WTC11 (cell line): ENCODE results near the gene SNTB2. TPM values are rescaled to one million over a fixed set of nuclear protein-coding genes. Genes with fewer than 3 reads are reported as not detected.

Source experiments
- ATAC-seq: fragments of 200-7000 bp; cut with Tn5 transposase; 2 replicates; pipeline ENCODE4 v1.10.0; 2021; ENCODE audit warnings: mild to moderate bottlenecking, moderate library complexity
- CTCF ChIA-PET: fragments of 300-600 bp; sonication (Branson Sonifier 250); formaldehyde crosslinking; loops from one replicate; lab custom pipeline; 2021; ENCODE audit warnings: antibody characterized with exemption; lab: Charles Lee
- POLR2A ChIA-PET: fragments of 350-600 bp; sonication (Branson Sonifier 250); formaldehyde crosslinking; loops from one replicate; lab custom pipeline; 2021; ENCODE audit warnings: antibody characterized with exemption; lab: Charles Lee
- DNase-seq: peaks from one replicate; pipeline ENCODE4 v3.0.0; 2021; ENCODE audit warnings: low spot score
- H3K27ac Mint-ChIP-seq: 2 replicates; pipeline ENCODE4 v1.8.0; 2021; ENCODE audit warnings: mixed read lengths
- H3K27me3 Mint-ChIP-seq: 2 replicates; pipeline ENCODE4 v1.8.0; 2021; ENCODE audit warnings: low read depth, mild to moderate bottlenecking, moderate library complexity, mixed read lengths
- H3K36me3 Mint-ChIP-seq: 2 replicates; pipeline ENCODE4 v1.8.0; 2021; ENCODE audit warnings: mixed read lengths
- H3K4me1 Mint-ChIP-seq: 2 replicates; pipeline ENCODE4 v1.8.0; 2022; ENCODE audit warnings: mixed read lengths
- H3K4me3 Mint-ChIP-seq: 2 replicates; pipeline ENCODE4 v1.8.0; 2021; ENCODE audit warnings: mild to moderate bottlenecking, moderate library complexity, mixed read lengths
- H3K9me3 Mint-ChIP-seq: 2 replicates; pipeline ENCODE4 v1.8.0; 2021; ENCODE audit warnings: mixed read lengths
- ATF1 ChIP-seq: sonication (generic); formaldehyde crosslinking; IDR thresholded peaks from 2 replicates; pipeline ENCODE4 v1.8.1; 2023; ENCODE audit warnings: mild to moderate bottlenecking, moderate library complexity, missing genetic modification reagents
- ELF4 ChIP-seq: sonication (generic); formaldehyde crosslinking; IDR thresholded peaks from 2 replicates; pipeline ENCODE4 v1.8.1; 2022; ENCODE audit warnings: low read depth, mild to moderate bottlenecking, moderate library complexity, missing genetic modification reagents
- FOXP1 ChIP-seq: sonication (generic); formaldehyde crosslinking; IDR thresholded peaks from 2 replicates; pipeline ENCODE4 v1.8.0; 2022; ENCODE audit warnings: missing genetic modification reagents, mild to moderate bottlenecking, moderate library complexity, borderline replicate concordance
- GRHL2 ChIP-seq: fragments of 250-450 bp; sonication (Bioruptor Pico); IDR thresholded peaks from 2 replicates; pipeline ENCODE4 v1.8.0; 2022; ENCODE audit warnings: mild to moderate bottlenecking, moderate library complexity; ENCODE audit not compliant: insufficient replicate concordance, severe bottlenecking
- IRF2 ChIP-seq: sonication (generic); formaldehyde crosslinking; IDR thresholded peaks from 2 replicates; pipeline ENCODE4 v1.8.0; 2022; ENCODE audit warnings: low read depth, missing genetic modification reagents, borderline replicate concordance
- NR2C2 ChIP-seq: sonication (generic); formaldehyde crosslinking; IDR thresholded peaks from 2 replicates; pipeline ENCODE4 v1.8.0; 2022; ENCODE audit warnings: mild to moderate bottlenecking, missing genetic modification reagents
- TCF7 ChIP-seq: sonication (generic); formaldehyde crosslinking; IDR thresholded peaks from 2 replicates; pipeline ENCODE4 v1.8.0; 2022; ENCODE audit warnings: mild to moderate bottlenecking, low read depth, missing genetic modification reagents, moderate library complexity
- ZNF138 ChIP-seq: sonication (generic); formaldehyde crosslinking; conservative IDR thresholded peaks from 2 replicates; pipeline ENCODE4 v1.8.1; 2022; ENCODE audit warnings: mild to moderate bottlenecking, moderate library complexity, missing genetic modification reagents
- total RNA-seq: library from RNA; stranded (reverse); gene quantifications from 3 replicates; pipeline ENCODE4 v1.2.3, GENCODE V29; 2021
- TF ChIP-seq, protein P1 (sequence below): sonication (generic); formaldehyde crosslinking; IDR thresholded peaks from 2 replicates; pipeline ENCODE4 v1.8.1; 2023; ENCODE audit warnings: mild to moderate bottlenecking, missing genetic modification reagents, moderate library complexity
- TF ChIP-seq, protein P2 (sequence below): sonication (generic); formaldehyde crosslinking; IDR thresholded peaks from 2 replicates; pipeline ENCODE4 v1.8.0; 2022; ENCODE audit warnings: mild to moderate bottlenecking, missing genetic modification reagents
- TF ChIP-seq, protein P3 (sequence below): sonication (generic); formaldehyde crosslinking; IDR thresholded peaks from 2 replicates; pipeline ENCODE4 v1.8.1; 2023; ENCODE audit warnings: mild to moderate bottlenecking, missing genetic modification reagents
- TF ChIP-seq, protein P4 (sequence below): sonication (generic); formaldehyde crosslinking; IDR thresholded peaks from 2 replicates; pipeline ENCODE4 v1.8.1; 2023; ENCODE audit warnings: mild to moderate bottlenecking, missing genetic modification reagents
- TF ChIP-seq, protein P5 (sequence below): sonication (generic); formaldehyde crosslinking; IDR thresholded peaks from 2 replicates; pipeline ENCODE4 v1.8.1; 2023; ENCODE audit warnings: mild to moderate bottlenecking, moderate library complexity, missing genetic modification reagents
- TF ChIP-seq, protein P6 (sequence below): sonication (generic); formaldehyde crosslinking; IDR thresholded peaks from 2 replicates; pipeline ENCODE4 v1.8.1; 2022; ENCODE audit warnings: low read depth, missing genetic modification reagents, borderline replicate concordance
- TF ChIP-seq, protein P7 (sequence below): sonication (generic); formaldehyde crosslinking; IDR thresholded peaks from 2 replicates; pipeline ENCODE4 v1.8.0; 2022; ENCODE audit warnings: missing genetic modification reagents
- TF ChIP-seq, protein P8 (sequence below): sonication (generic); formaldehyde crosslinking; conservative IDR thresholded peaks from 2 replicates; pipeline ENCODE4 v1.8.1; 2023; ENCODE audit warnings: mild to moderate bottlenecking, low read depth, missing genetic modification reagents, moderate library complexity
- TF ChIP-seq, protein P9 (sequence below): sonication (generic); formaldehyde crosslinking; IDR thresholded peaks from 2 replicates; pipeline ENCODE4 v1.8.0; 2023; ENCODE audit warnings: missing genetic modification reagents

Gene SNTB2
- total RNA-seq, 1 experiment from 2014 or later, result 23.7 TPM

DNA sequence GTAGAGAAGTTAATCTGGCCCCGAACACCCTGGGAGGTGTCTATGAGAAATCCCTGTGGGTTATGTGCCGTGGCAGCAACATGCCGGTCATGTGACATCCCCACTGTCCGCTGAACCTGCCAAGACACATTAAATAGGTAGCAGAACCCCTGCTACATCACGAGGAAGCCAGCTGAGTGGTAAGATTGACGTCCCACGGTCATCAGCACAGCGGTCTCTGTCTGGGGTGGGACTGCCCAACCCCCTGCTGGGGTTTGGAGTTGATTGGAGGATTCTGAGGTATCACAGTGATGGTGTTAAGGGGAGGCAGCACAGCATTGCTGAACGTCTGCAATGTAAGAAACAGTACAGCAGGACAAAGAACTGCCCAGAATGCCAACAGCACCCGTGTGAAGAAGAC, 162.6 kb downstream of the SNTB2 start:
- DNase-seq (no peak), ATAC-seq (no peak)
- ChIA-PET POLR2A (no interaction called here), CTCF (interaction anchor here (0.5 kb wide), 1 partner anchor 428 kb away, joined by 4 read pairs; no protein-coding TSS in a partner anchor)
- Mint-ChIP-seq H3K36me3 (no peaks in the 10 kb centered on the region), H3K27me3 (no peaks in the 10 kb centered on the region), H3K4me3 (no peak overlapping the region), H3K27ac (no peak overlapping the region), H3K9me3 (no peaks in the 10 kb centered on the region), H3K4me1 (no peaks in the 10 kb centered on the region)
- TF ChIP-seq, protein P1, sequence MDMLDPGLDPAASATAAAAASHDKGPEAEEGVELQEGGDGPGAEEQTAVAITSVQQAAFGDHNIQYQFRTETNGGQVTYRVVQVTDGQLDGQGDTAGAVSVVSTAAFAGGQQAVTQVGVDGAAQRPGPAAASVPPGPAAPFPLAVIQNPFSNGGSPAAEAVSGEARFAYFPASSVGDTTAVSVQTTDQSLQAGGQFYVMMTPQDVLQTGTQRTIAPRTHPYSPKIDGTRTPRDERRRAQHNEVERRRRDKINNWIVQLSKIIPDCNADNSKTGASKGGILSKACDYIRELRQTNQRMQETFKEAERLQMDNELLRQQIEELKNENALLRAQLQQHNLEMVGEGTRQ (CRISPR knock-in tag), result peak; percentile 16; the same call in 1 of the 2 replicates
- TF ChIP-seq IRF2, result no peak

DNA sequence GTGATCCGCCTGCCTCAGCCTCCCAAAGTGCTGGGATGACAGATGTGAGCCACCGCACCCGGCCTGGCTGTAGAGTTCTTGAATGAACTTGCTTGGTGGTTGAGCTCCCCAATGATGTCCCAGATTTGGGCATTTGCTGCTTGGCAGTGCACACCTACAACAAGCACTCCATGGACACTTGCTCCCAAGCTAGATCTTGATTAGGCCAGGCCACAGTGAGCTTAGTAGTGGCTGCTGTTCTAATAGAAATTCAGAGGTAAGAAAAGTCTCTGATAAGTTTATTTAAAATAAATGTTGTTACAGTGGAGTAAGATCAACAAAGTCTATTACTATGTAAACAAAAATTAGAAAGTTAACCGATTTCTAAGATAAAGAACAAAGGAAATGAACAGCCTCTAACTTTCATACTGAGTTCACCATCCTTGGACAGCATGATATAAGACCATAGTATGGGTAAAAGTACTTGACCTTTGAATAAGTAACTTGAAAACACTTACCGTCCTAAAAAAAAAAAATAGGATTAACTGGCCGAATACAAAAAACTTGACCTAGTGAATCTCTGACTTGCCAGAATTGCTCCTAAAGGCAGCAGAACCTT, 163.7 kb downstream of the SNTB2 start:
- no peak overlapping the region for H3K27ac Mint-ChIP-seq
- CTCF ChIA-PET, result no interaction called here
- no peaks in the 10 kb centered on the region for H3K27me3 Mint-ChIP-seq
- no peak overlapping the region for H3K4me3 Mint-ChIP-seq
- ATAC-seq, result no peak
- no peaks in the 10 kb centered on the region for H3K4me1 Mint-ChIP-seq
- no peak for DNase-seq
- no peaks in the 10 kb centered on the region for H3K9me3 Mint-ChIP-seq
- POLR2A ChIA-PET, result no interaction called here
- no peak for TF ChIP-seq NR2C2 (CRISPR knock-in tag)
- TF ChIP-seq, protein P2, sequence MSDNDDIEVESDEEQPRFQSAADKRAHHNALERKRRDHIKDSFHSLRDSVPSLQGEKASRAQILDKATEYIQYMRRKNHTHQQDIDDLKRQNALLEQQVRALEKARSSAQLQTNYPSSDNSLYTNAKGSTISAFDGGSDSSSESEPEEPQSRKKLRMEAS (CRISPR knock-in tag), result no peak
- TF ChIP-seq, protein P3, sequence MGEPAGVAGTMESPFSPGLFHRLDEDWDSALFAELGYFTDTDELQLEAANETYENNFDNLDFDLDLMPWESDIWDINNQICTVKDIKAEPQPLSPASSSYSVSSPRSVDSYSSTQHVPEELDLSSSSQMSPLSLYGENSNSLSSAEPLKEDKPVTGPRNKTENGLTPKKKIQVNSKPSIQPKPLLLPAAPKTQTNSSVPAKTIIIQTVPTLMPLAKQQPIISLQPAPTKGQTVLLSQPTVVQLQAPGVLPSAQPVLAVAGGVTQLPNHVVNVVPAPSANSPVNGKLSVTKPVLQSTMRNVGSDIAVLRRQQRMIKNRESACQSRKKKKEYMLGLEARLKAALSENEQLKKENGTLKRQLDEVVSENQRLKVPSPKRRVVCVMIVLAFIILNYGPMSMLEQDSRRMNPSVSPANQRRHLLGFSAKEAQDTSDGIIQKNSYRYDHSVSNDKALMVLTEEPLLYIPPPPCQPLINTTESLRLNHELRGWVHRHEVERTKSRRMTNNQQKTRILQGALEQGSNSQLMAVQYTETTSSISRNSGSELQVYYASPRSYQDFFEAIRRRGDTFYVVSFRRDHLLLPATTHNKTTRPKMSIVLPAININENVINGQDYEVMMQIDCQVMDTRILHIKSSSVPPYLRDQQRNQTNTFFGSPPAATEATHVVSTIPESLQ, result no peak
- TF ChIP-seq, protein P4, sequence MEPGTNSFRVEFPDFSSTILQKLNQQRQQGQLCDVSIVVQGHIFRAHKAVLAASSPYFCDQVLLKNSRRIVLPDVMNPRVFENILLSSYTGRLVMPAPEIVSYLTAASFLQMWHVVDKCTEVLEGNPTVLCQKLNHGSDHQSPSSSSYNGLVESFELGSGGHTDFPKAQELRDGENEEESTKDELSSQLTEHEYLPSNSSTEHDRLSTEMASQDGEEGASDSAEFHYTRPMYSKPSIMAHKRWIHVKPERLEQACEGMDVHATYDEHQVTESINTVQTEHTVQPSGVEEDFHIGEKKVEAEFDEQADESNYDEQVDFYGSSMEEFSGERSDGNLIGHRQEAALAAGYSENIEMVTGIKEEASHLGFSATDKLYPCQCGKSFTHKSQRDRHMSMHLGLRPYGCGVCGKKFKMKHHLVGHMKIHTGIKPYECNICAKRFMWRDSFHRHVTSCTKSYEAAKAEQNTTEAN (CRISPR knock-in tag), result no peak
- TF ChIP-seq, protein P5, sequence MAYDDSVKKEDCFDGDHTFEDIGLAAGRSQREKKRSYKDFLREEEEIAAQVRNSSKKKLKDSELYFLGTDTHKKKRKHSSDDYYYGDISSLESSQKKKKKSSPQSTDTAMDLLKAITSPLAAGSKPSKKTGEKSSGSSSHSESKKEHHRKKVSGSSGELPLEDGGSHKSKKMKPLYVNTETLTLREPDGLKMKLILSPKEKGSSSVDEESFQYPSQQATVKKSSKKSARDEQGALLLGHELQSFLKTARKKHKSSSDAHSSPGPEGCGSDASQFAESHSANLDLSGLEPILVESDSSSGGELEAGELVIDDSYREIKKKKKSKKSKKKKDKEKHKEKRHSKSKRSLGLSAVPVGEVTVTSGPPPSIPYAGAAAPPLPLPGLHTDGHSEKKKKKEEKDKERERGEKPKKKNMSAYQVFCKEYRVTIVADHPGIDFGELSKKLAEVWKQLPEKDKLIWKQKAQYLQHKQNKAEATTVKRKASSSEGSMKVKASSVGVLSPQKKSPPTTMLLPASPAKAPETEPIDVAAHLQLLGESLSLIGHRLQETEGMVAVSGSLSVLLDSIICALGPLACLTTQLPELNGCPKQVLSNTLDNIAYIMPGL (CRISPR knock-in tag), result no peak
- TF ChIP-seq ZNF138 (CRISPR knock-in tag), result no peak
- TF ChIP-seq, protein P6, sequence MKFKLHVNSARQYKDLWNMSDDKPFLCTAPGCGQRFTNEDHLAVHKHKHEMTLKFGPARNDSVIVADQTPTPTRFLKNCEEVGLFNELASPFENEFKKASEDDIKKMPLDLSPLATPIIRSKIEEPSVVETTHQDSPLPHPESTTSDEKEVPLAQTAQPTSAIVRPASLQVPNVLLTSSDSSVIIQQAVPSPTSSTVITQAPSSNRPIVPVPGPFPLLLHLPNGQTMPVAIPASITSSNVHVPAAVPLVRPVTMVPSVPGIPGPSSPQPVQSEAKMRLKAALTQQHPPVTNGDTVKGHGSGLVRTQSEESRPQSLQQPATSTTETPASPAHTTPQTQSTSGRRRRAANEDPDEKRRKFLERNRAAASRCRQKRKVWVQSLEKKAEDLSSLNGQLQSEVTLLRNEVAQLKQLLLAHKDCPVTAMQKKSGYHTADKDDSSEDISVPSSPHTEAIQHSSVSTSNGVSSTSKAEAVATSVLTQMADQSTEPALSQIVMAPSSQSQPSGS (CRISPR knock-in tag), result no peak
- TF ChIP-seq ATF1 (CRISPR knock-in tag), result no peak
- no peak for TF ChIP-seq FOXP1 (CRISPR knock-in tag)
- TF ChIP-seq, protein P7, sequence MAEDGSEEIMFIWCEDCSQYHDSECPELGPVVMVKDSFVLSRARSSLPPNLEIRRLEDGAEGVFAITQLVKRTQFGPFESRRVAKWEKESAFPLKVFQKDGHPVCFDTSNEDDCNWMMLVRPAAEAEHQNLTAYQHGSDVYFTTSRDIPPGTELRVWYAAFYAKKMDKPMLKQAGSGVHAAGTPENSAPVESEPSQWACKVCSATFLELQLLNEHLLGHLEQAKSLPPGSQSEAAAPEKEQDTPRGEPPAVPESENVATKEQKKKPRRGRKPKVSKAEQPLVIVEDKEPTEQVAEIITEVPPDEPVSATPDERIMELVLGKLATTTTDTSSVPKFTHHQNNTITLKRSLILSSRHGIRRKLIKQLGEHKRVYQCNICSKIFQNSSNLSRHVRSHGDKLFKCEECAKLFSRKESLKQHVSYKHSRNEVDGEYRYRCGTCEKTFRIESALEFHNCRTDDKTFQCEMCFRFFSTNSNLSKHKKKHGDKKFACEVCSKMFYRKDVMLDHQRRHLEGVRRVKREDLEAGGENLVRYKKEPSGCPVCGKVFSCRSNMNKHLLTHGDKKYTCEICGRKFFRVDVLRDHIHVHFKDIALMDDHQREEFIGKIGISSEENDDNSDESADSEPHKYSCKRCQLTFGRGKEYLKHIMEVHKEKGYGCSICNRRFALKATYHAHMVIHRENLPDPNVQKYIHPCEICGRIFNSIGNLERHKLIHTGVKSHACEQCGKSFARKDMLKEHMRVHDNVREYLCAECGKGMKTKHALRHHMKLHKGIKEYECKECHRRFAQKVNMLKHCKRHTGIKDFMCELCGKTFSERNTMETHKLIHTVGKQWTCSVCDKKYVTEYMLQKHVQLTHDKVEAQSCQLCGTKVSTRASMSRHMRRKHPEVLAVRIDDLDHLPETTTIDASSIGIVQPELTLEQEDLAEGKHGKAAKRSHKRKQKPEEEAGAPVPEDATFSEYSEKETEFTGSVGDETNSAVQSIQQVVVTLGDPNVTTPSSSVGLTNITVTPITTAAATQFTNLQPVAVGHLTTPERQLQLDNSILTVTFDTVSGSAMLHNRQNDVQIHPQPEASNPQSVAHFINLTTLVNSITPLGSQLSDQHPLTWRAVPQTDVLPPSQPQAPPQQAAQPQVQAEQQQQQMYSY (CRISPR knock-in tag), result no peak
- TF ChIP-seq, protein P8, sequence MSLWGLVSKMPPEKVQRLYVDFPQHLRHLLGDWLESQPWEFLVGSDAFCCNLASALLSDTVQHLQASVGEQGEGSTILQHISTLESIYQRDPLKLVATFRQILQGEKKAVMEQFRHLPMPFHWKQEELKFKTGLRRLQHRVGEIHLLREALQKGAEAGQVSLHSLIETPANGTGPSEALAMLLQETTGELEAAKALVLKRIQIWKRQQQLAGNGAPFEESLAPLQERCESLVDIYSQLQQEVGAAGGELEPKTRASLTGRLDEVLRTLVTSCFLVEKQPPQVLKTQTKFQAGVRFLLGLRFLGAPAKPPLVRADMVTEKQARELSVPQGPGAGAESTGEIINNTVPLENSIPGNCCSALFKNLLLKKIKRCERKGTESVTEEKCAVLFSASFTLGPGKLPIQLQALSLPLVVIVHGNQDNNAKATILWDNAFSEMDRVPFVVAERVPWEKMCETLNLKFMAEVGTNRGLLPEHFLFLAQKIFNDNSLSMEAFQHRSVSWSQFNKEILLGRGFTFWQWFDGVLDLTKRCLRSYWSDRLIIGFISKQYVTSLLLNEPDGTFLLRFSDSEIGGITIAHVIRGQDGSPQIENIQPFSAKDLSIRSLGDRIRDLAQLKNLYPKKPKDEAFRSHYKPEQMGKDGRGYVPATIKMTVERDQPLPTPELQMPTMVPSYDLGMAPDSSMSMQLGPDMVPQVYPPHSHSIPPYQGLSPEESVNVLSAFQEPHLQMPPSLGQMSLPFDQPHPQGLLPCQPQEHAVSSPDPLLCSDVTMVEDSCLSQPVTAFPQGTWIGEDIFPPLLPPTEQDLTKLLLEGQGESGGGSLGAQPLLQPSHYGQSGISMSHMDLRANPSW (CRISPR knock-in tag), result no peak
- no peak for TF ChIP-seq TCF7
- TF ChIP-seq ELF4 (CRISPR knock-in tag), result no peak
- no peak for TF ChIP-seq GRHL2 (CRISPR knock-in tag)
- TF ChIP-seq, protein P9, sequence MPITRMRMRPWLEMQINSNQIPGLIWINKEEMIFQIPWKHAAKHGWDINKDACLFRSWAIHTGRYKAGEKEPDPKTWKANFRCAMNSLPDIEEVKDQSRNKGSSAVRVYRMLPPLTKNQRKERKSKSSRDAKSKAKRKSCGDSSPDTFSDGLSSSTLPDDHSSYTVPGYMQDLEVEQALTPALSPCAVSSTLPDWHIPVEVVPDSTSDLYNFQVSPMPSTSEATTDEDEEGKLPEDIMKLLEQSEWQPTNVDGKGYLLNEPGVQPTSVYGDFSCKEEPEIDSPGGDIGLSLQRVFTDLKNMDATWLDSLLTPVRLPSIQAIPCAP, result no peak
- H3K36me3 Mint-ChIP-seq, result no peaks in the 10 kb centered on the region; the same call in 1 of the 2 replicates
